CD4-positive, alpha-beta T cell treated with Interleukin-12 subunit alpha and Interleukin-12 subunit beta, for 1 hour (primary cell): ENCODE data around the gene SSH2.
"Not testable (repeated sequence)": the region's sequence is repeated elsewhere in the genome, so short reads cannot be mapped to it uniquely, and the experiment has no call there.

Source experiments
- DNase-seq: peaks from one replicate; pipeline ENCODE4 v3.0.0-alpha.2; 2020

SSH2 gene

GRCh38 chr17:29929533-29930408 lies at the start of gene SSH2:
SSH2 (minus strand) TSS chr17:29930228; CDS start chr17:29930000, 228 bp downstream.
- DNase-seq = peak; percentile 89

GRCh38 chr17:29977836-29978235 lies 47.8 kb upstream of the SSH2 start:
- DNase-seq = no peak

- no peak for DNase-seq
These were observed 43.0 kb upstream of the SSH2 start for GRCh38 chr17:29973005-29973404.

- DNase-seq = no peak
These were observed 42.2 kb upstream of the SSH2 start for GRCh38 chr17:29972277-29972676.

- DNase-seq = no peak
These were observed 38.2 kb upstream of the SSH2 start for GRCh38 chr17:29968271-29968670.

- DNase-seq = no peak
These were observed 32.6 kb upstream of the SSH2 start for GRCh38 chr17:29962656-29963055.

- no peak for DNase-seq
These were observed 29.8 kb upstream of the SSH2 start for GRCh38 chr17:29959658-29960337.

GRCh38 chr17:29958947-29959657 lies 29.1 kb upstream of the SSH2 start:
- no peak for DNase-seq

- not testable (repeated sequence) for DNase-seq
These were observed 27.5 kb upstream of the SSH2 start for GRCh38 chr17:29957488-29957887.

GRCh38 chr17:29956225-29956624 lies 26.2 kb upstream of the SSH2 start:
- no peak for DNase-seq

- no peak for DNase-seq
These were observed 24.4 kb upstream of the SSH2 start for GRCh38 chr17:29954405-29954804.

- no peak for DNase-seq
These were observed 19.7 kb upstream of the SSH2 start for GRCh38 chr17:29949696-29950095.

- DNase-seq = no peak
These were observed 18.6 kb upstream of the SSH2 start for GRCh38 chr17:29948448-29949215.

- no peak for DNase-seq
These were observed 15.3 kb upstream of the SSH2 start for GRCh38 chr17:29945281-29945680.

- DNase-seq = no peak
These were observed 11.3 kb upstream of the SSH2 start, which contains the start of gene EFCAB5 for GRCh38 chr17:29941334-29941733. EFCAB5 (plus strand) TSS chr17:29941634; CDS start chr17:29941797, 163 bp downstream.

GRCh38 chr17:29936724-29937123 lies 6.7 kb upstream of the SSH2 start:
- DNase-seq = no peak

- DNase-seq = not testable (repeated sequence)
These were observed 5.9 kb upstream of the SSH2 start for GRCh38 chr17:29935909-29936308.

- no peak for DNase-seq
These were observed 3.4 kb upstream of the SSH2 start for GRCh38 chr17:29933379-29933778.

- peak; percentile 85 for DNase-seq
These were observed 1.4 kb upstream of the SSH2 start for GRCh38 chr17:29931231-29931932.

- DNase-seq = no peak
These were observed 482 bp upstream of the SSH2 start for GRCh38 chr17:29930409-29931010.

GRCh38 chr17:29929006-29929532 lies 959 bp downstream of the SSH2 start:
- peak; percentile 16 for DNase-seq
